ENCODE measurements around the gene RPN1.

The RPN1 gene

GRCh38 chr3:128581566-128581965 is 69.1 kb downstream of the RPN1 start:
- DNase-seq: no peak

GRCh38 chr3:128579927-128580326 is 70.7 kb downstream of the RPN1 start:
- no peak for DNase-seq

GRCh38 chr3:128578346-128578745 is 72.3 kb downstream of the RPN1 start:
- no peak for DNase-seq

- peak in 2 of 56 donors; percentile 1 to 9 for DNase-seq
Observed at GRCh38 chr3:128577711-128578110, 72.9 kb downstream of the RPN1 start.

- DNase-seq: no peak
Observed at GRCh38 chr3:128576290-128576689, 74.3 kb downstream of the RPN1 start.

GRCh38 chr3:128575777-128576176 is 74.8 kb downstream of the RPN1 start:
- DNase-seq: no peak

GRCh38 chr3:128573707-128574162 is 76.9 kb downstream of the RPN1 start:
- no peak for DNase-seq

GRCh38 chr3:128573160-128573559 is 77.5 kb downstream of the RPN1 start:
- DNase-seq: no peak

GRCh38 chr3:128572644-128573105 is 77.9 kb downstream of the RPN1 start:
- no peak for DNase-seq

- no peak for DNase-seq
Observed at GRCh38 chr3:128572013-128572412, 78.6 kb downstream of the RPN1 start.

Measured in nucleus accumbens (tissue), 56 donors.